HL-60 (cell line): ENCODE measurements around the gene TRPM1.

ENCODE experiments used
- DNase-seq, 2 experiments: peaks; one replicate each; pipeline ENCODE4 v3.0.0-alpha.2; 2010 to 2020; ENCODE audit warnings: low read depth in 1 of 2, low spot score in 1 of 2
- H3K27ac ChIP-seq: fragments of 250-450 bp; sonication (Bioruptor Pico); replicated peaks from 2 replicates; pipeline ENCODE4 v1.5.1; 2020; ENCODE audit warnings: mild to moderate bottlenecking, moderate library complexity
- H3K27me3 ChIP-seq: fragments of 250-450 bp; sonication (Bioruptor Pico); 2 replicates; pipeline ENCODE4 v1.5.1; 2021; ENCODE audit warnings: mild to moderate bottlenecking, moderate library complexity; ENCODE audit not compliant: insufficient read depth, poor library complexity, severe bottlenecking
- H3K4me3 ChIP-seq: replicated peaks from 2 replicates; pipeline ENCODE4 v1.5.1; 2011; ENCODE audit warnings: mild to moderate bottlenecking, control low read depth, low read length; ENCODE audit not compliant: insufficient read depth
- CTCF ChIP-seq: IDR thresholded peaks from one replicate; pipeline ENCODE4 v1.5.1; 2011; ENCODE audit warnings: low read length, control low read depth, inconsistent platforms; ENCODE audit not compliant: insufficient read depth
- GABPA ChIP-seq: IDR thresholded peaks from 2 replicates; pipeline ENCODE4 v1.6.1; 2012; ENCODE audit warnings: low read depth
- POLR2AphosphoS5 ChIP-seq: IDR thresholded peaks from 2 replicates; pipeline ENCODE4 v1.6.1; 2012; ENCODE audit warnings: low read depth
- REST ChIP-seq: IDR thresholded peaks from 2 replicates; pipeline ENCODE4 v1.6.1; 2012; ENCODE audit warnings: low read depth; ENCODE audit not compliant: insufficient replicate concordance
- SPI1 ChIP-seq: IDR thresholded peaks from 2 replicates; pipeline ENCODE4 v1.6.1; 2012; ENCODE audit warnings: low read depth, mild to moderate bottlenecking, borderline replicate concordance

Gene TRPM1

GRCh38 chr15:31148297-31149087 is 47.0 kb upstream of the TRPM1 start:
- Histone ChIP-seq H3K27ac (no peak overlapping the region), H3K4me3 (no peak overlapping the region), H3K27me3 (no peaks in the 10 kb centered on the region)
- DNase-seq, result no peak
- TF ChIP-seq GABPA, result no peak
- no peak for TF ChIP-seq CTCF
- TF ChIP-seq REST, result no peak
- TF ChIP-seq POLR2AphosphoS5, result no peak
- TF ChIP-seq SPI1, result no peak

GRCh38 chr15:31147944-31148296 is 46.4 kb upstream of the TRPM1 start:
- Histone ChIP-seq H3K27me3 (no peaks in the 10 kb centered on the region), H3K27ac (no peak overlapping the region), H3K4me3 (no peak overlapping the region)
- DNase-seq, result no peak
- TF ChIP-seq REST (no peak), POLR2AphosphoS5 (no peak), SPI1 (no peak), CTCF (no peak), GABPA (no peak)

GRCh38 chr15:31147456-31147855 is 45.9 kb upstream of the TRPM1 start:
- DNase-seq, result no peak
- TF ChIP-seq CTCF (no peak), POLR2AphosphoS5 (no peak), REST (no peak), GABPA (no peak), SPI1 (no peak)

More at GRCh38 chr15:31147456-31147855, 45.9 kb upstream of the TRPM1 start:
- no peak overlapping the region for H3K4me3 ChIP-seq
- no peak overlapping the region for H3K27ac ChIP-seq
- H3K27me3 ChIP-seq, result no peaks in the 10 kb centered on the region
